ENCODE results near the gene URB2. TPM values are rescaled to one million over a fixed set of nuclear protein-coding genes. Genes with fewer than 3 reads are reported as not detected.

Gene URB2
- polyA plus RNA-seq, 1 of the 3 experiments (the other 2 are of a cell fraction) = 8.2 TPM

GRCh38 chr1:229643996-229644745 lies 18.1 kb downstream of the URB2 start:
- Histone ChIP-seq H3K4me2 (no peak overlapping the region), H3K27ac (ENCODE audit: low read depth in 2 of 2, low read length in 1 of 2) (no peak overlapping the region), H3K27me3 (ENCODE audit: insufficient read depth) (no peaks in the 10 kb centered on the region), H4K20me1 (ENCODE audit: insufficient read depth) (peaks cover 5% of the 10 kb centered on the region; the same call in 1 of the 2 replicates), H3K9me2 (no peaks in the 10 kb centered on the region), H3K9me3 (no peaks in the 10 kb centered on the region), H3F3A (replicated peaks; ENCODE audit: insufficient read depth) (no peaks in the 10 kb centered on the region), H3K4me3 (ENCODE audit: low read depth in 2 of 2, low read length in 1 of 2) (no peak overlapping the region), H3K36me3 (replicated peaks in 1 of 2; ENCODE audit: control insufficient read depth in 1 of 2, insufficient read depth in 2 of 2, low read length in 1 of 2) (peaks cover 32 to 77% of the 10 kb centered on the region in 2 experiments), H2AFZ (ENCODE audit: low read depth) (no peak overlapping the region), H3K9ac (no peak overlapping the region), H3K79me2 (ENCODE audit: insufficient read depth) (peaks cover 34% of the 10 kb centered on the region), H3K4me1 (ENCODE audit: control insufficient read depth in 1 of 2, insufficient read depth in 2 of 2, low read depth in 1 of 2, low read length in 1 of 2) (peaks cover 0 to 10% of the 10 kb centered on the region in 2 experiments; a peak in 1 of 4 replicates)
- DNase-seq = no peak
- ChIA-PET CTCF (no interaction called here), POLR2A (no interaction called here)
- TF ChIP-seq MXI1 (IDR thresholded peaks at IDR 0.05; ENCODE audit: low read depth, low read length) (no peak), FOSL2 (IDR thresholded peaks at IDR 0.05; ENCODE audit: borderline replicate concordance, low read depth) (no peak)
- 100% methylated on average over 6 of the region's 6 CpGs for WGBS (ENCODE audit: low lambda C conversion rate)

GRCh38 chr1:229645324-229645993 lies 19.4 kb downstream of the URB2 start:
- CTCF ChIA-PET = interaction anchor here (0.6 kb wide), 1 partner anchor 13 kb away, joined by 3 read pairs; no protein-coding TSS in a partner anchor
- peaks cover 33 to 77% of the 10 kb centered on the region in 2 experiments for H3K36me3 ChIP-seq (replicated peaks in 1 of 2; ENCODE audit: control insufficient read depth in 1 of 2, insufficient read depth in 2 of 2, low read length in 1 of 2)
- POLR2A ChIA-PET = no interaction called here
- peaks cover 22% of the 10 kb centered on the region; the same call in 1 of the 2 replicates for H3K79me2 ChIP-seq (ENCODE audit: insufficient read depth)
- H4K20me1 ChIP-seq (ENCODE audit: insufficient read depth) = peaks cover 5% of the 10 kb centered on the region; the same call in 1 of the 2 replicates
- no peak overlapping the region for H3K9ac ChIP-seq
- 91% methylated on average over 15 of the region's 15 CpGs for WGBS (ENCODE audit: low lambda C conversion rate)
- no peaks in the 10 kb centered on the region for H3K27me3 ChIP-seq (ENCODE audit: insufficient read depth)
- no peak for TF ChIP-seq CHD2 (IDR thresholded peaks at IDR 0.05; ENCODE audit: low read length, partially characterized antibody)
- TF ChIP-seq FOXM1 (IDR thresholded peaks at IDR 0.05; ENCODE audit: low read depth) = no peak
- no peak for TF ChIP-seq ZBTB33 (IDR thresholded peaks at IDR 0.05; ENCODE audit: borderline replicate concordance, low read depth)
- TF ChIP-seq POLR2AphosphoS5 (IDR thresholded peaks at IDR 0.05; ENCODE audit: low read depth, low read length) = no peak
- no peak for TF ChIP-seq SIN3A (IDR thresholded peaks at IDR 0.05; ENCODE audit: borderline replicate concordance, low read depth, low read length)
- no peak for TF ChIP-seq GABPA (IDR thresholded peaks at IDR 0.05; ENCODE audit: low read depth)
- no peak for TF ChIP-seq ELF1 (IDR thresholded peaks at IDR 0.05)
- no peak for TF ChIP-seq NRF1 (IDR thresholded peaks at IDR 0.05; ENCODE audit: low read depth, low read length)
- no peak for TF ChIP-seq FOSL2 (IDR thresholded peaks at IDR 0.05; ENCODE audit: borderline replicate concordance, low read depth)
- TF ChIP-seq MAX (IDR thresholded peaks at IDR 0.05; ENCODE audit: low read depth) = no peak
- TF ChIP-seq JUND (IDR thresholded peaks at IDR 0.05) = no peak
- TF ChIP-seq MEF2A (IDR thresholded peaks at IDR 0.05; ENCODE audit: borderline replicate concordance, low read depth) = no peak
- TF ChIP-seq TAF1 (IDR thresholded peaks at IDR 0.05; ENCODE audit: borderline replicate concordance, low read depth, low read length) = no peak
- TF ChIP-seq TCF12 (IDR thresholded peaks at IDR 0.05) = no peak
- no peak for TF ChIP-seq PBX3 (IDR thresholded peaks at IDR 0.05)
- TF ChIP-seq NFIC (IDR thresholded peaks at IDR 0.05; ENCODE audit: borderline replicate concordance) = no peak
- no peak overlapping the region for H2AFZ ChIP-seq (ENCODE audit: low read depth)
- no peak overlapping the region for H3K27ac ChIP-seq (ENCODE audit: low read depth in 2 of 2, low read length in 1 of 2)
- no peak overlapping the region for H3K4me3 ChIP-seq (ENCODE audit: low read depth in 2 of 2, low read length in 1 of 2)
- no peaks in the 10 kb centered on the region for H3K9me3 ChIP-seq
- H3K4me2 ChIP-seq = no peak overlapping the region
- DNase-seq = no peak
- H3K9me2 ChIP-seq = no peaks in the 10 kb centered on the region
- H3F3A ChIP-seq (replicated peaks; ENCODE audit: insufficient read depth) = no peaks in the 10 kb centered on the region
- H3K4me1 ChIP-seq (ENCODE audit: control insufficient read depth in 1 of 2, insufficient read depth in 2 of 2, low read depth in 1 of 2, low read length in 1 of 2) = peaks cover 0 to 8% of the 10 kb centered on the region in 2 experiments; a peak in 1 of 4 replicates

All from SK-N-SH (cell line).